Measurements from ENCODE around the gene CLCNKA.
"Not testable (repeated sequence)": the region's sequence is repeated elsewhere in the genome, so short reads cannot be mapped to it uniquely, and the experiment has no call there.

The CLCNKA gene

DNA sequence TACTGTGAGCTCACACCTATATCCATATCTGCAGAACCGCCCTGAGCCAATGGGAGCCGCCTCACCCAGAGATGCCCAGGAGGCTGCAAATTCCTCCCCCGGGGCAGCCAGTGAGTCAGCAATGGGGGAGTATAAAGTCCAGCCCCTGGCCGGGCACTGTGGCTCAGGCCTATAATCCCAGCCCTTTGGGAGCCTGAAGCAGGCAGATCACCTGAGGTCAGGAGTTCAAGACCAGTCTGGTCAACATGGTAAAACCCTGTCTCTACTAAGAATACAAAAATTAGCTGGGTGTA is 16.7 kb downstream of the CLCNKA start:
- TF ChIP-seq EZH2 (optimal IDR thresholded peaks at IDR 0.05; ENCODE audit: low read depth, low read length) (no peak), EZH2phosphoT487 (IDR thresholded peaks at IDR 0.05; ENCODE audit: low read length) (no peak)
- TF ChIP-seq, protein P1, sequence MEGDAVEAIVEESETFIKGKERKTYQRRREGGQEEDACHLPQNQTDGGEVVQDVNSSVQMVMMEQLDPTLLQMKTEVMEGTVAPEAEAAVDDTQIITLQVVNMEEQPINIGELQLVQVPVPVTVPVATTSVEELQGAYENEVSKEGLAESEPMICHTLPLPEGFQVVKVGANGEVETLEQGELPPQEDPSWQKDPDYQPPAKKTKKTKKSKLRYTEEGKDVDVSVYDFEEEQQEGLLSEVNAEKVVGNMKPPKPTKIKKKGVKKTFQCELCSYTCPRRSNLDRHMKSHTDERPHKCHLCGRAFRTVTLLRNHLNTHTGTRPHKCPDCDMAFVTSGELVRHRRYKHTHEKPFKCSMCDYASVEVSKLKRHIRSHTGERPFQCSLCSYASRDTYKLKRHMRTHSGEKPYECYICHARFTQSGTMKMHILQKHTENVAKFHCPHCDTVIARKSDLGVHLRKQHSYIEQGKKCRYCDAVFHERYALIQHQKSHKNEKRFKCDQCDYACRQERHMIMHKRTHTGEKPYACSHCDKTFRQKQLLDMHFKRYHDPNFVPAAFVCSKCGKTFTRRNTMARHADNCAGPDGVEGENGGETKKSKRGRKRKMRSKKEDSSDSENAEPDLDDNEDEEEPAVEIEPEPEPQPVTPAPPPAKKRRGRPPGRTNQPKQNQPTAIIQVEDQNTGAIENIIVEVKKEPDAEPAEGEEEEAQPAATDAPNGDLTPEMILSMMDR (IDR thresholded peaks at IDR 0.05; ENCODE audit: low read length) = no peak
- Histone ChIP-seq H3K9me3 (replicated peaks; ENCODE audit: insufficient read depth, low read length) (no peaks in the 10 kb centered on the region), H3F3A (ENCODE audit: insufficient read depth, low read length) (no peaks in the 10 kb centered on the region), H3K9me2 (replicated peaks; ENCODE audit: insufficient read depth, low read length) (no peaks in the 10 kb centered on the region), H3K4me1 (ENCODE audit: low read length) (no peaks in the 10 kb centered on the region), H4K20me1 (ENCODE audit: insufficient read depth, low read length) (no peaks in the 10 kb centered on the region), H3K9ac (ENCODE audit: low read length) (no peak overlapping the region), H3K27ac (ENCODE audit: low read length) (no peak overlapping the region), H2AFZ (ENCODE audit: low read length) (no peak overlapping the region), H3K4me2 (ENCODE audit: low read depth, low read length) (no peak overlapping the region), H3K4me3 (ENCODE audit: low read length) (no peak overlapping the region), H3K79me2 (ENCODE audit: low read length) (no peaks in the 10 kb centered on the region), H3K36me3 (replicated peaks; ENCODE audit: insufficient read depth, low read length) (no peaks in the 10 kb centered on the region), H3K27me3 (replicated peaks; ENCODE audit: insufficient read depth, low read length) (peaks cover 55% of the 10 kb centered on the region)
- DNase-seq = no peak

DNA sequence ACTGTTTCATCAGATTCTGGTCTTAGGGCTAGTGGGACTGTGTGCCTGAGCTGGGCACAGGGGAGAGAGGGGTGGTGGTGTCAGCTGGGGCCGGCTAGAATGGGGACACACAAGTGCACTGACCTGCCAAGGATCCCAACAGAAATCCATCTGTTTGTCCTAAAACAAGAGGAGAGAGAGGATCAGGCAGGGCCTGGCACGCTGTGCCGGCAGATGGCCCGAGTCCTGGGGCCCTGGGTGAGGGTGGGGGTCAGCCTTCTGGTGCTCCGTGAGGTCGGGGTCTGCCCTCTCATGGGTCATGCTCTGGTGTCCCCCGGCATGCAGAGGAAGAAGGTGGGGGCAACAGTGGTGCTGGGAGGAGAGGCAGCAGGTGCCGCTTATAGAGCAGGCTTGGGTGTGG is 18.0 kb downstream of the CLCNKA start:
- not testable (repeated sequence) for H3K27ac ChIP-seq (ENCODE audit: low read length); H3K79me2 ChIP-seq (ENCODE audit: low read length); H3K9ac ChIP-seq (ENCODE audit: low read length); H4K20me1 ChIP-seq (ENCODE audit: insufficient read depth, low read length); DNase-seq; H2AFZ ChIP-seq (ENCODE audit: low read length); H3F3A ChIP-seq (ENCODE audit: insufficient read depth, low read length); H3K4me2 ChIP-seq (ENCODE audit: low read depth, low read length); H3K9me2 ChIP-seq (replicated peaks; ENCODE audit: insufficient read depth, low read length); H3K9me3 ChIP-seq (replicated peaks; ENCODE audit: insufficient read depth, low read length); H3K36me3 ChIP-seq (replicated peaks; ENCODE audit: insufficient read depth, low read length); H3K4me3 ChIP-seq (ENCODE audit: low read length); H3K4me1 ChIP-seq (ENCODE audit: low read length)
- H3K27me3 ChIP-seq (replicated peaks; ENCODE audit: insufficient read depth, low read length) = peaks cover 68% of the 10 kb centered on the region

DNA sequence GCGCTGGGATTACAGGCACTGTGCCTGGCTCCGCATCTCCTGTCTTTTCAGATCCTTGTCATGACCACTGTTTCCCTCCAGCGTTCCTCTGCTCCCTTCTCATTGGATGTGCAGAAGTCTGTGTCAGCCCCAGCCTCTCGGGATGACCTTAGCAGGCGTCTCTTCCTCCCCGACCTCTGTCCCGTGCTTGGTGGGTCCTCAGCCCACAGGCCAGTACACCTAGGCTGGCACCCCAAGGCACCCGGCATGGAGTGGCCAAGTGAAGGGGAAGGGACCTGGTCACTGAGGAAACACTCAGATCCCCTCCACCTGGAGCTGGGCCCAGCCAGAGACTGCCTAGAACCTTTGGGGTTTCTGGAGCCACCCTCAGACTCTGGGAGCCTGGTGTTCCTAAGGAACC is 19.4 kb downstream of the CLCNKA start:
- DNase-seq = no peak
- H2AFZ ChIP-seq (ENCODE audit: low read length) = no peak overlapping the region
- no peak overlapping the region for H3K9ac ChIP-seq (ENCODE audit: low read length)
- H3K4me1 ChIP-seq (ENCODE audit: low read length) = no peaks in the 10 kb centered on the region
- no peaks in the 10 kb centered on the region for H3K36me3 ChIP-seq (replicated peaks; ENCODE audit: insufficient read depth, low read length)
- H3K9me2 ChIP-seq (replicated peaks; ENCODE audit: insufficient read depth, low read length) = no peaks in the 10 kb centered on the region
- H3K9me3 ChIP-seq (replicated peaks; ENCODE audit: insufficient read depth, low read length) = no peaks in the 10 kb centered on the region
- H3F3A ChIP-seq (ENCODE audit: insufficient read depth, low read length) = no peaks in the 10 kb centered on the region
- TF ChIP-seq EZH2 (optimal IDR thresholded peaks at IDR 0.05; ENCODE audit: low read depth, low read length) (no peak), EZH2phosphoT487 (IDR thresholded peaks at IDR 0.05; ENCODE audit: low read length) (no peak)
- TF ChIP-seq, protein P1 (IDR thresholded peaks at IDR 0.05; ENCODE audit: low read length) = no peak
- H3K27ac ChIP-seq (ENCODE audit: low read length) = no peak overlapping the region
- peaks cover 73% of the 10 kb centered on the region for H3K27me3 ChIP-seq (replicated peaks; ENCODE audit: insufficient read depth, low read length)
- H4K20me1 ChIP-seq (ENCODE audit: insufficient read depth, low read length) = no peaks in the 10 kb centered on the region
- H3K79me2 ChIP-seq (ENCODE audit: low read length) = no peaks in the 10 kb centered on the region
- H3K4me3 ChIP-seq (ENCODE audit: low read length) = no peak overlapping the region
- no peak overlapping the region for H3K4me2 ChIP-seq (ENCODE audit: low read depth, low read length)

DNA sequence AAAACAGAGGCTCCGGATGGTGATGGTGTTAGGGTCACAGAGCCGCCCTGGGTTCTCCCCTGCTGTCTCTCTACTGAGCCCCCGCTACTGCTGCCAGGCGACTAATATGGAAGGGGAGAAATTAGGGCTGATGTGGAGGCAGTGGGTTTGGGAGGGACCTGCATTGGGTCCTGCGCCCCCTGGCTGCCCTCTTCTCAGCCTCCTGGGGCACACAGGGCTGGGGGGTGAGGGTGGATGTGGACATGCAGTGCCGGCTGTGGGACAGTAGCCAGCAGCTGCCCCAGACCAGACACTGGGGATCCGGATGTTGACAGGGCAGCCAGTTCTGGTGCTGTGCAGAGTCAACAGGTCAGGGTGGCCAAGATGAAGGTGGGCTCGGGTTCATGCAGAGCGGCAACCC is 20.3 kb downstream of the CLCNKA start:
- H4K20me1 ChIP-seq (ENCODE audit: insufficient read depth, low read length) = no peaks in the 10 kb centered on the region
- H3K27me3 ChIP-seq (replicated peaks; ENCODE audit: insufficient read depth, low read length) = peaks cover 80% of the 10 kb centered on the region
- no peaks in the 10 kb centered on the region for H3K79me2 ChIP-seq (ENCODE audit: low read length)
- no peaks in the 10 kb centered on the region for H3K36me3 ChIP-seq (replicated peaks; ENCODE audit: insufficient read depth, low read length)
- no peak overlapping the region for H2AFZ ChIP-seq (ENCODE audit: low read length)
- TF ChIP-seq EZH2phosphoT487 (IDR thresholded peaks at IDR 0.05; ENCODE audit: low read length) (no peak), EZH2 (optimal IDR thresholded peaks at IDR 0.05; ENCODE audit: low read depth, low read length) (no peak)
- TF ChIP-seq, protein P1 (IDR thresholded peaks at IDR 0.05; ENCODE audit: low read length) = no peak
- no peaks in the 10 kb centered on the region for H3F3A ChIP-seq (ENCODE audit: insufficient read depth, low read length)
- no peaks in the 10 kb centered on the region for H3K9me2 ChIP-seq (replicated peaks; ENCODE audit: insufficient read depth, low read length)
- no peak overlapping the region for H3K9ac ChIP-seq (ENCODE audit: low read length)
- no peak for DNase-seq
- H3K4me2 ChIP-seq (ENCODE audit: low read depth, low read length) = no peak overlapping the region
- no peaks in the 10 kb centered on the region for H3K4me1 ChIP-seq (ENCODE audit: low read length)
- no peak overlapping the region for H3K27ac ChIP-seq (ENCODE audit: low read length)
- H3K4me3 ChIP-seq (ENCODE audit: low read length) = no peak overlapping the region
- H3K9me3 ChIP-seq (replicated peaks; ENCODE audit: insufficient read depth, low read length) = no peaks in the 10 kb centered on the region

DNA sequence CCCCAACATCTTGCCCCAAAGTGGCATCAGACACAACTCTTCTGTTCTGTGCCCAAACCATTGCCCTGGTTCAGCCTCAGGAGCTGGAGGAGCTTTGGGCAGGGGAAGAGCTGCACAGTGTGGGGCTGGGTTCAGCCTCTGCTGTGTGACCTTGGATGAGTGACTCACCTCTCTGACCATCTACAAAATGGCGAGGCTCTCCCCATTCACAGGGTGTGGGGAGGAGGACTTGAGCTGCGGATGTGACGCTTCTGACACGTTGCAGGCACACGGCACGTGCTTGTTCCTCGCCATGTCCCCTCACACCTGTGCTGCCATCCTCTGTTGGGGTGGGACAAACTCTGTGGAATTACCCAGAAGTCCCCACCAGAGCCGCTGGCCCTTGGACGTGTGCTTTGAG is 20.8 kb downstream of the CLCNKA start:
- peaks cover 80% of the 10 kb centered on the region for H3K27me3 ChIP-seq (replicated peaks; ENCODE audit: insufficient read depth, low read length)
- H3K4me1 ChIP-seq (ENCODE audit: low read length); H3K9ac ChIP-seq (ENCODE audit: low read length); H3K4me3 ChIP-seq (ENCODE audit: low read length); H3K79me2 ChIP-seq (ENCODE audit: low read length); DNase-seq; H3K9me2 ChIP-seq (replicated peaks; ENCODE audit: insufficient read depth, low read length); H3K36me3 ChIP-seq (replicated peaks; ENCODE audit: insufficient read depth, low read length); H2AFZ ChIP-seq (ENCODE audit: low read length); H3F3A ChIP-seq (ENCODE audit: insufficient read depth, low read length); H3K9me3 ChIP-seq (replicated peaks; ENCODE audit: insufficient read depth, low read length); H3K4me2 ChIP-seq (ENCODE audit: low read depth, low read length); H4K20me1 ChIP-seq (ENCODE audit: insufficient read depth, low read length); H3K27ac ChIP-seq (ENCODE audit: low read length): not testable (repeated sequence)
